ENCODE data around the gene CAPN1. TPM values are rescaled to one million over a fixed set of nuclear protein-coding genes. Genes with fewer than 3 reads are reported as not detected.
A peak's percentile ranks its signal among the peaks of the same experiment; 100 is the strongest.

The CAPN1 gene
- total and polyA plus RNA-seq, 2 experiments from 2014 or later: 106 to 145 TPM

DNA sequence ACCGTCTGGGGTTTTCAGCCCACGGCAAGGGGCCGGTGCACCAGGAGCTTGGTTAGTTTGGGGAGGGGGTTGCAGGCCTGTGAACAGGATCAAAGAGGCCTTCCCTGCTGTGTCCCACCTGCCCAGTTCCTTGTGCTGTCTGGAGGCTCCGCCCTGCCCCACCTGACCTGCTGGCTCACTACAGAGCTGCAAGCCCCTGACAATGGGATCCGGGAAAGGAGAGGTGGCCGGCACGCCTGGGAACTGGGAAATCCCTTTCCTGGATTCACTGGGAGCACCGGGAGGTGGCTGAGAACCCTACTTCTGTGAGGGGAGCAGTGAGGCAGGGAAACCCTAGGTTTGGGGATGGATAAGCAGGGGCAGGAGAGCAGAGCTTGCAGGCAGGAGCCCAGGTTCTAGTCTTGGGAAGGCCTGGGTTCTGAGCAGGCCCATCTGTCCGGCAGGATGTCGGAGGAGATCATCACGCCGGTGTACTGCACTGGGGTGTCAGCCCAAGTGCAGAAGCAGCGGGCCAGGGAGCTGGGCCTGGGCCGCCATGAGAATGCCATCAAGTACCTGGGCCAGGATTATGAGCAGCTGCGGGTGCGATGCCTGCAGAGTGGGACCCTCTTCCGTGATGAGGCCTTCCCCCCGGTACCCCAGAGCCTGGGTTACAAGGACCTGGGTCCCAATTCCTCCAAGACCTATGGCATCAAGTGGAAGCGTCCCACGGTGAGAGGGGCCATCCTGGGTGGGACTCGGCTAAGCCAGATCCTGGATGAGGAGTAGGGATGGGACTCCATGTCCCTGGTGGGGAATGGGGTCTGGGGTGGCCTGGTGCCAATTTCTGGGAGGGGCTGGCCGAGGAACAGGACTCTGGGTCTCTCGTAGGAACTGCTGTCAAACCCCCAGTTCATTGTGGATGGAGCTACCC, 786 bp downstream of the CAPN1 start:
- in situ Hi-C loops (cut with MboI): no loop called here
- peak overlapping the region; percentile 5; the same call in 1 of the 2 replicates for H3K27ac ChIP-seq
- no peaks in the 10 kb centered on the region for H3K27me3 ChIP-seq (replicated peaks; ENCODE audit: insufficient read depth)
- H3K4me2 ChIP-seq (ENCODE audit: unreplicated experiment): peak overlapping the region; percentile 84
- H3F3A ChIP-seq (ENCODE audit: insufficient read depth): no peaks in the 10 kb centered on the region
- H3K36me3 ChIP-seq (ENCODE audit: low read depth): no peaks in the 10 kb centered on the region
- no peaks in the 10 kb centered on the region for H4K20me1 ChIP-seq (ENCODE audit: insufficient read depth)
- no peaks in the 10 kb centered on the region for H3K9me3 ChIP-seq (ENCODE audit: low read depth)
- H3K79me2 ChIP-seq (ENCODE audit: insufficient read depth): peaks cover 57% of the 10 kb centered on the region
- TF ChIP-seq EZH2 (IDR thresholded peaks at IDR 0.05; ENCODE audit: insufficient read depth, poor library complexity, severe bottlenecking) (no peak), EZH2phosphoT487 (IDR thresholded peaks at IDR 0.05; ENCODE audit: insufficient read depth, low read depth) (no peak)
- peak overlapping the region; percentile 87 for H3K9ac ChIP-seq
- DNase-seq: peak; percentile 60
- H2AFZ ChIP-seq: peak overlapping the region; percentile 65
- 16 to 17% methylated on average over 21 to 22 of the region's 23 CpGs for WGBS, 2 experiments (ENCODE audit: low coverage in 1 of 2, low lambda C conversion rate in 2 of 2, missing lambda C conversion rate in 2 of 2)
- 0 out of 2 replicates have a peak, but pooled peaks cover 6% of the 10 kb centered on the region for H3K4me1 ChIP-seq (ENCODE audit: insufficient read depth)
- H3K9me2 ChIP-seq (ENCODE audit: insufficient read depth): no peaks in the 10 kb centered on the region
- H3K4me3 ChIP-seq: peak overlapping the region; percentile 82

- Histone ChIP-seq H2AFZ (no peak overlapping the region), H3K4me2 (ENCODE audit: unreplicated experiment) (peak overlapping the region; percentile 84), H3K9me2 (ENCODE audit: insufficient read depth) (no peaks in the 10 kb centered on the region), H3K27ac (no peak overlapping the region), H3F3A (ENCODE audit: insufficient read depth) (no peaks in the 10 kb centered on the region), H3K79me2 (ENCODE audit: insufficient read depth) (peaks cover 57% of the 10 kb centered on the region), H3K27me3 (replicated peaks; ENCODE audit: insufficient read depth) (no peaks in the 10 kb centered on the region), H3K4me1 (ENCODE audit: insufficient read depth) (0 out of 2 replicates have a peak, but pooled peaks cover 6% of the 10 kb centered on the region), H3K4me3 (peak overlapping the region; percentile 82), H4K20me1 (ENCODE audit: insufficient read depth) (no peaks in the 10 kb centered on the region), H3K9ac (peak overlapping the region; percentile 87), H3K9me3 (ENCODE audit: low read depth) (no peaks in the 10 kb centered on the region), H3K36me3 (ENCODE audit: low read depth) (no peaks in the 10 kb centered on the region)
- no peak for TF ChIP-seq EZH2phosphoT487 (IDR thresholded peaks at IDR 0.05; ENCODE audit: insufficient read depth, low read depth)
- TF ChIP-seq EZH2 (IDR thresholded peaks at IDR 0.05; ENCODE audit: insufficient read depth, poor library complexity, severe bottlenecking): no peak
- 83 to 87% methylated on average over 19 of the region's 19 CpGs for WGBS, 2 experiments (ENCODE audit: low coverage in 1 of 2, low lambda C conversion rate in 2 of 2, missing lambda C conversion rate in 2 of 2)
- DNase-seq: no peak
- in situ Hi-C loops (cut with MboI): no loop called here
Measured at GRCh38 chr11:65183201-65183891, 1.6 kb downstream of the CAPN1 start.

DNA sequence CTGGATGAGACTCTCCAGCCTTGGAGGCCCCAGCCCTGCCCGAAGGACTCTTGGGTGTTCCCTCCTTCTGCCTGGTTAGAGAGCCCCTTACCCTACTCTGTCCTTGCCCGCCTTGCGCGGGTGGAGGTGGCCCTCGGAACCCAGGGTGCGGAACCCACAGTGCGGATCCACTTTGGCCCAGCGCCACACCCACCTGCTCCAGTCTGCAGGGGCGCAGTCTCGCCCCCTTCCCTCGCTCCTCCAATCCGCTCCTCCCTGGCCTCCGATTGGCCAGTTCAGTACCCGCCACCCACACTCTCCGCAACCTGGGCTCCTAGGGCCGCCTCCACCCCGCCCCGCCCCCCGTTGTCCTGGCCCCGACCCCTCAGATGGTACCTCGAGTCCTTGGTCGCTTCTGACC, 2.4 kb downstream of the CAPN1 start:
- DNase-seq: no peak
- Histone ChIP-seq H3K4me2 (ENCODE audit: unreplicated experiment) (no peak overlapping the region), H3F3A (ENCODE audit: insufficient read depth) (no peaks in the 10 kb centered on the region), H2AFZ (no peak overlapping the region), H3K4me3 (no peak overlapping the region), H3K36me3 (ENCODE audit: low read depth) (no peaks in the 10 kb centered on the region), H3K4me1 (ENCODE audit: insufficient read depth) (0 out of 2 replicates have a peak, but pooled peaks cover 6% of the 10 kb centered on the region), H3K27ac (no peak overlapping the region), H3K9me2 (ENCODE audit: insufficient read depth) (no peaks in the 10 kb centered on the region), H3K9me3 (ENCODE audit: low read depth) (no peaks in the 10 kb centered on the region), H3K27me3 (replicated peaks; ENCODE audit: insufficient read depth) (no peaks in the 10 kb centered on the region), H4K20me1 (ENCODE audit: insufficient read depth) (no peaks in the 10 kb centered on the region), H3K9ac (no peak overlapping the region), H3K79me2 (ENCODE audit: insufficient read depth) (peaks cover 57% of the 10 kb centered on the region)
- 78% methylated on average over 4 to 22 of the region's 22 CpGs for WGBS, 2 experiments (ENCODE audit: low coverage in 1 of 2, low lambda C conversion rate in 2 of 2, missing lambda C conversion rate in 2 of 2)
- TF ChIP-seq EZH2 (IDR thresholded peaks at IDR 0.05; ENCODE audit: insufficient read depth, poor library complexity, severe bottlenecking): no peak
- TF ChIP-seq EZH2phosphoT487 (IDR thresholded peaks at IDR 0.05; ENCODE audit: insufficient read depth, low read depth): no peak
- in situ Hi-C loops (cut with MboI): no loop called here

DNA sequence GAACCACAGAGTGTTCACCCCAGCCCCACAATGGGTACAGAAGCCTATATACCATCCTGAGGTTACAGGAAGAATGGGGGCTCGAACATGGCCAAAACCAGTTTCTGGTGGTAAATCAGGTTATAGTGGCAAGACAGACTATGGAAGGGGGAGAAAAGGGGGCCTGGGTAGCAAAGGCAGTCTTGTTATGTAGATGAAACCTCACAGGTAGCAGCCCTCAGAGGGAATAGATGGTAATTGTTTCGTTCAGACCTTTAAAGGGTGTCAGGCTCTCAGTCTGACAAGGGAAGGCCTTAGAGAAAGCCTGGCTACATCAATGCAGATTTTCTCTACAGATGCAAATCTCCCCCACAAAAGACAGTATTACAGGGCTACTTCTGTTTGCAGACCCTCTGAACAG, 3.4 kb downstream of the CAPN1 start:
- H3K9me2 ChIP-seq (ENCODE audit: insufficient read depth): no peaks in the 10 kb centered on the region
- TF ChIP-seq EZH2phosphoT487 (IDR thresholded peaks at IDR 0.05; ENCODE audit: insufficient read depth, low read depth): no peak
- no peak overlapping the region for H3K9ac ChIP-seq
- peaks cover 48% of the 10 kb centered on the region for H3K79me2 ChIP-seq (ENCODE audit: insufficient read depth)
- no peak for DNase-seq
- H3K4me3 ChIP-seq: no peak overlapping the region
- no peak overlapping the region for H2AFZ ChIP-seq
- WGBS, 2 experiments (ENCODE audit: low coverage in 1 of 2, low lambda C conversion rate in 2 of 2, missing lambda C conversion rate in 2 of 2): 74 to 86% methylated on average over 2 of the region's 2 CpGs
- no peaks in the 10 kb centered on the region; the same call in 1 of the 2 replicates for H3K36me3 ChIP-seq (ENCODE audit: low read depth)
- H3K27me3 ChIP-seq (replicated peaks; ENCODE audit: insufficient read depth): no peaks in the 10 kb centered on the region
- no peaks in the 10 kb centered on the region for H3K9me3 ChIP-seq (ENCODE audit: low read depth)
- no peaks in the 10 kb centered on the region for H4K20me1 ChIP-seq (ENCODE audit: insufficient read depth)
- no peak overlapping the region for H3K27ac ChIP-seq
- H3K4me2 ChIP-seq (ENCODE audit: unreplicated experiment): no peak overlapping the region
- no peaks in the 10 kb centered on the region for H3F3A ChIP-seq (ENCODE audit: insufficient read depth)
- in situ Hi-C loops (cut with MboI): no loop called here
- 0 out of 2 replicates have a peak, but pooled peaks cover 6% of the 10 kb centered on the region for H3K4me1 ChIP-seq (ENCODE audit: insufficient read depth)
